ENCODE measurements around the gene VHLL.
"Not testable (repeated sequence)": the region's sequence is repeated elsewhere in the genome, so short reads cannot be mapped to it uniquely, and the experiment has no call there.

Gene VHLL

GRCh38 chr1:156298852-156299357, at the start of gene VHLL:
VHLL (minus strand) TSS chr1:156299307; CDS start chr1:156299189, 118 bp downstream.
- no peak for DNase-seq (ENCODE audit: low read depth, low spot score)

GRCh38 chr1:156347331-156347730, 48.2 kb upstream of the VHLL start:
- peak; percentile 13 for DNase-seq (ENCODE audit: low read depth, low spot score)

- DNase-seq (ENCODE audit: low read depth, low spot score) = peak; percentile 42
Measured at GRCh38 chr1:156346636-156347035, 47.5 kb upstream of the VHLL start.

- not testable (repeated sequence) for DNase-seq (ENCODE audit: low read depth, low spot score)
Measured at GRCh38 chr1:156346035-156346434, 46.9 kb upstream of the VHLL start.

- no peak for DNase-seq (ENCODE audit: low read depth, low spot score)
Measured at GRCh38 chr1:156344409-156344808, 45.3 kb upstream of the VHLL start.

- no peak for DNase-seq (ENCODE audit: low read depth, low spot score)
Measured at GRCh38 chr1:156342166-156342955, 43.3 kb upstream of the VHLL start.

GRCh38 chr1:156338180-156338976, 39.3 kb upstream of the VHLL start, which contains the start of the genes CCT3 and TSACC:
CCT3 (minus strand) TSS chr1:156338292; CDS start chr1:156338184, 108 bp downstream.
TSACC (plus strand) TSS chr1:156338526; CDS start chr1:156339758, 1,232 bp downstream.
- peak; percentile 100 for DNase-seq (ENCODE audit: low read depth, low spot score)

- no peak for DNase-seq (ENCODE audit: low read depth, low spot score)
Measured at GRCh38 chr1:156337888-156338179, 38.7 kb upstream of the VHLL start.

- DNase-seq (ENCODE audit: low read depth, low spot score) = peak; percentile 15
Measured at GRCh38 chr1:156337052-156337887, 38.2 kb upstream of the VHLL start.

- no peak for DNase-seq (ENCODE audit: low read depth, low spot score)
Measured at GRCh38 chr1:156336242-156336641, 37.1 kb upstream of the VHLL start.

- not testable (repeated sequence) for DNase-seq (ENCODE audit: low read depth, low spot score)
Measured at GRCh38 chr1:156323179-156323578, 24.1 kb upstream of the VHLL start.

GRCh38 chr1:156320560-156320959, 21.5 kb upstream of the VHLL start:
- DNase-seq (ENCODE audit: low read depth, low spot score) = no peak

- peak; percentile 53 for DNase-seq (ENCODE audit: low read depth, low spot score)
Measured at GRCh38 chr1:156319664-156320063, 20.6 kb upstream of the VHLL start.

- DNase-seq (ENCODE audit: low read depth, low spot score) = no peak
Measured at GRCh38 chr1:156316909-156317308, 17.8 kb upstream of the VHLL start.

- DNase-seq (ENCODE audit: low read depth, low spot score) = peak; percentile 25
Measured at GRCh38 chr1:156310962-156311361, 11.9 kb upstream of the VHLL start.

GRCh38 chr1:156308078-156308477, 9.0 kb upstream of the VHLL start:
- no peak for DNase-seq (ENCODE audit: low read depth, low spot score)

- no peak for DNase-seq (ENCODE audit: low read depth, low spot score)
Measured at GRCh38 chr1:156305215-156305614, 6.1 kb upstream of the VHLL start.

GRCh38 chr1:156303241-156303640, 4.1 kb upstream of the VHLL start:
- no peak for DNase-seq (ENCODE audit: low read depth, low spot score)

GRCh38 chr1:156295391-156295947, 3.6 kb downstream of the VHLL start, which contains the start of gene GLMP:
GLMP (minus strand) TSS chr1:156295679; CDS start chr1:156295645, 34 bp downstream.
- peak; percentile 79 for DNase-seq (ENCODE audit: low read depth, low spot score)

- DNase-seq (ENCODE audit: low read depth, low spot score) = no peak
Measured at GRCh38 chr1:156293895-156294294, 5.2 kb downstream of the VHLL start.

GRCh38 chr1:156293098-156293434, 6.0 kb downstream of the VHLL start:
- no peak for DNase-seq (ENCODE audit: low read depth, low spot score)
